ENCODE measurements around the gene PAX1.

The PAX1 gene

GRCh38 chr20:21703717-21704407, 1.6 kb upstream of the PAX1 start:
- no peak for DNase-seq (ENCODE audit: low spot score)

GRCh38 chr20:21704408-21705385, 767 bp upstream of the PAX1 start:
- no peak for DNase-seq (ENCODE audit: low spot score)

GRCh38 chr20:21706261-21707195, 1.1 kb downstream of the PAX1 start:
- DNase-seq (ENCODE audit: low spot score) = no peak

GRCh38 chr20:21707267-21707666, 1.8 kb downstream of the PAX1 start:
- no peak for DNase-seq (ENCODE audit: low spot score)

GRCh38 chr20:21707999-21708737, 2.7 kb downstream of the PAX1 start:
- no peak for DNase-seq (ENCODE audit: low spot score)

GRCh38 chr20:21708738-21709534, 3.5 kb downstream of the PAX1 start:
- no peak for DNase-seq (ENCODE audit: low spot score)

GRCh38 chr20:21709535-21709904, 4.1 kb downstream of the PAX1 start:
- DNase-seq (ENCODE audit: low spot score) = no peak

GRCh38 chr20:21710341-21710740, 4.9 kb downstream of the PAX1 start:
- DNase-seq (ENCODE audit: low spot score) = no peak

- DNase-seq (ENCODE audit: low spot score) = no peak
These were observed 5.5 kb downstream of the PAX1 start for GRCh38 chr20:21710863-21711431.

- DNase-seq (ENCODE audit: low spot score) = no peak
These were observed 7.1 kb downstream of the PAX1 start for GRCh38 chr20:21712443-21713059.

GRCh38 chr20:21713470-21713869, 8.0 kb downstream of the PAX1 start:
- DNase-seq (ENCODE audit: low spot score) = no peak

- no peak for DNase-seq (ENCODE audit: low spot score)
These were observed 8.4 kb downstream of the PAX1 start for GRCh38 chr20:21713901-21714296.

- DNase-seq (ENCODE audit: low spot score) = no peak
These were observed 9.1 kb downstream of the PAX1 start for GRCh38 chr20:21714297-21715192.

- DNase-seq (ENCODE audit: low spot score) = no peak
These were observed 9.9 kb downstream of the PAX1 start for GRCh38 chr20:21715193-21715881.

- peak; percentile 35 for DNase-seq (ENCODE audit: low spot score)
These were observed 14.2 kb downstream of the PAX1 start for GRCh38 chr20:21719592-21720214.

GRCh38 chr20:21725892-21726291, 20.4 kb downstream of the PAX1 start:
- DNase-seq (ENCODE audit: low spot score) = no peak

- no peak for DNase-seq (ENCODE audit: low spot score)
These were observed 23.9 kb downstream of the PAX1 start for GRCh38 chr20:21729316-21729715.

GRCh38 chr20:21739161-21739560, 33.7 kb downstream of the PAX1 start:
- DNase-seq (ENCODE audit: low spot score) = no peak

All from putamen (tissue), 1 donor.